SJSA1 (cell line): ENCODE measurements around the gene PCTP. TPM values are rescaled to one million over a fixed set of nuclear protein-coding genes. Genes with fewer than 3 reads are reported as not detected.

ENCODE experiments used
- DNase-seq, 2 experiments: peaks; one replicate each; pipeline ENCODE4 v3.0.0-alpha.2; 2015 to 2020; ENCODE audit warnings: low spot score in 2 of 2, low read depth in 1 of 2
- H3K27ac ChIP-seq: fragments of 250-450 bp; sonication (Bioruptor Pico); 2 replicates; pipeline ENCODE4 v1.5.1; 2020; ENCODE audit warnings: mild to moderate bottlenecking, moderate library complexity
- H3K27me3 ChIP-seq: fragments of 250-450 bp; sonication (Bioruptor Pico); replicated peaks from 2 replicates; pipeline ENCODE4 v1.5.1; 2020; ENCODE audit warnings: mild to moderate bottlenecking, moderate library complexity
- H3K36me3 ChIP-seq: fragments of 250-450 bp; sonication (Bioruptor Pico); 2 replicates; pipeline ENCODE4 v1.5.1; 2020; ENCODE audit warnings: mild to moderate bottlenecking
- H3K4me1 ChIP-seq: fragments of 250-450 bp; sonication (Bioruptor Pico); replicated peaks from 2 replicates; pipeline ENCODE4 v1.6.1; 2021; ENCODE audit warnings: mild to moderate bottlenecking
- H3K4me3 ChIP-seq: fragments of 250-450 bp; sonication (Bioruptor Pico); 2 replicates; pipeline ENCODE4 v1.5.1; 2020; ENCODE audit warnings: mild to moderate bottlenecking
- H3K9me3 ChIP-seq: fragments of 250-450 bp; sonication (Bioruptor Pico); replicated peaks from 2 replicates; pipeline ENCODE4 v1.5.1; 2020; ENCODE audit warnings: mild to moderate bottlenecking
- total RNA-seq: library from RNA; depleted of rRNA; stranded (reverse); fragments of >200 nt; shearing (Covaris generic); gene quantifications from 2 replicates; pipeline ENCODE4 v1.2.3, GENCODE V29; 2014

Gene PCTP
- total RNA-seq, 1 experiment from 2014 or later: 108 TPM

GRCh38 chr17:55720919-55721836, 29.7 kb upstream of the PCTP start:
- H3K4me3 ChIP-seq: no peak overlapping the region
- no peaks in the 10 kb centered on the region for H3K27me3 ChIP-seq
- H3K4me1 ChIP-seq: peaks cover 31% of the 10 kb centered on the region
- no peaks in the 10 kb centered on the region for H3K9me3 ChIP-seq
- H3K27ac ChIP-seq: no peak overlapping the region
- DNase-seq: no peak
- H3K36me3 ChIP-seq: no peaks in the 10 kb centered on the region

GRCh38 chr17:55722016-55722736, 28.7 kb upstream of the PCTP start:
- peaks cover 39% of the 10 kb centered on the region for H3K4me1 ChIP-seq
- peak overlapping the region; percentile 25; the same call in 1 of the 2 replicates for H3K27ac ChIP-seq
- no peaks in the 10 kb centered on the region for H3K9me3 ChIP-seq
- no peak for DNase-seq
- H3K4me3 ChIP-seq: peak overlapping the region; percentile 29
- H3K36me3 ChIP-seq: no peaks in the 10 kb centered on the region
- no peaks in the 10 kb centered on the region for H3K27me3 ChIP-seq

- Histone ChIP-seq H3K36me3 (no peaks in the 10 kb centered on the region), H3K4me3 (peak within 1 kb of the TSS; percentile 29), H3K4me1 (peaks cover 45% of the 10 kb centered on the region), H3K9me3 (no peaks in the 10 kb centered on the region), H3K27ac (peak within 1 kb of the TSS; percentile 25), H3K27me3 (no peaks in the 10 kb centered on the region)
- DNase-seq: peak; percentile 75 to 86
Measured at GRCh38 chr17:55722742-55723487, 27.9 kb upstream of the PCTP start, which contains the start of gene TMEM100. TMEM100 (minus strand) TSS chr17:55722864; CDS start chr17:55721070, 1,794 bp downstream.

- DNase-seq: no peak
Measured at GRCh38 chr17:55723488-55723848, 27.4 kb upstream of the PCTP start.

GRCh38 chr17:55726440-55726839, 24.4 kb upstream of the PCTP start:
- H3K4me3 ChIP-seq: no peak overlapping the region
- no peak overlapping the region for H3K27ac ChIP-seq
- H3K4me1 ChIP-seq: peaks cover 62% of the 10 kb centered on the region

More at GRCh38 chr17:55723488-55723848, 27.4 kb upstream of the PCTP start:
- no peaks in the 10 kb centered on the region for H3K9me3 ChIP-seq
- H3K27ac ChIP-seq: peak overlapping the region; percentile 25
- H3K36me3 ChIP-seq: no peaks in the 10 kb centered on the region
- H3K4me1 ChIP-seq: peaks cover 50% of the 10 kb centered on the region
- no peaks in the 10 kb centered on the region for H3K27me3 ChIP-seq
- H3K4me3 ChIP-seq: no peak overlapping the region

GRCh38 chr17:55727275-55727674, 23.6 kb upstream of the PCTP start:
- no peak overlapping the region for H3K27ac ChIP-seq
- H3K4me1 ChIP-seq: peaks cover 56% of the 10 kb centered on the region
- H3K27me3 ChIP-seq: no peaks in the 10 kb centered on the region
- no peaks in the 10 kb centered on the region for H3K36me3 ChIP-seq
- no peak overlapping the region for H3K4me3 ChIP-seq
- DNase-seq: no peak
- H3K9me3 ChIP-seq: no peaks in the 10 kb centered on the region

More at GRCh38 chr17:55726440-55726839, 24.4 kb upstream of the PCTP start:
- Histone ChIP-seq H3K27me3 (no peaks in the 10 kb centered on the region), H3K36me3 (no peaks in the 10 kb centered on the region), H3K9me3 (no peaks in the 10 kb centered on the region)
- DNase-seq: peak; percentile 53 to 71

- Histone ChIP-seq H3K36me3 (no peaks in the 10 kb centered on the region), H3K4me3 (no peak overlapping the region), H3K4me1 (peaks cover 53% of the 10 kb centered on the region), H3K27ac (no peak overlapping the region), H3K27me3 (no peaks in the 10 kb centered on the region), H3K9me3 (no peaks in the 10 kb centered on the region)
- DNase-seq: no peak
Measured at GRCh38 chr17:55727920-55728319, 22.9 kb upstream of the PCTP start.

- H3K4me1 ChIP-seq: peaks cover 49% of the 10 kb centered on the region
- no peak overlapping the region for H3K4me3 ChIP-seq
- H3K36me3 ChIP-seq: no peaks in the 10 kb centered on the region
- H3K9me3 ChIP-seq: no peaks in the 10 kb centered on the region
- H3K27me3 ChIP-seq: no peaks in the 10 kb centered on the region
- no peak overlapping the region for H3K27ac ChIP-seq
- DNase-seq: no peak
Measured at GRCh38 chr17:55728361-55728760, 22.5 kb upstream of the PCTP start.

- Histone ChIP-seq H3K4me1 (peaks cover 46% of the 10 kb centered on the region), H3K27ac (no peak overlapping the region), H3K9me3 (no peaks in the 10 kb centered on the region), H3K4me3 (no peak overlapping the region), H3K36me3 (no peaks in the 10 kb centered on the region), H3K27me3 (no peaks in the 10 kb centered on the region)
- DNase-seq: no peak
Measured at GRCh38 chr17:55728833-55729232, 22.0 kb upstream of the PCTP start.

GRCh38 chr17:55729484-55729883, 21.4 kb upstream of the PCTP start:
- no peak for DNase-seq

GRCh38 chr17:55730380-55730779, 20.5 kb upstream of the PCTP start:
- Histone ChIP-seq H3K36me3 (no peaks in the 10 kb centered on the region), H3K27ac (no peak overlapping the region), H3K4me1 (peaks cover 51% of the 10 kb centered on the region), H3K9me3 (no peaks in the 10 kb centered on the region), H3K27me3 (no peaks in the 10 kb centered on the region), H3K4me3 (no peak overlapping the region)
- no peak for DNase-seq

More at GRCh38 chr17:55729484-55729883, 21.4 kb upstream of the PCTP start:
- H3K36me3 ChIP-seq: no peaks in the 10 kb centered on the region
- no peak overlapping the region for H3K4me3 ChIP-seq
- H3K9me3 ChIP-seq: no peaks in the 10 kb centered on the region
- no peak overlapping the region for H3K27ac ChIP-seq
- peaks cover 53% of the 10 kb centered on the region for H3K4me1 ChIP-seq
- H3K27me3 ChIP-seq: no peaks in the 10 kb centered on the region

- Histone ChIP-seq H3K4me1 (peaks cover 50% of the 10 kb centered on the region), H3K9me3 (no peaks in the 10 kb centered on the region), H3K36me3 (no peaks in the 10 kb centered on the region), H3K4me3 (no peak overlapping the region), H3K27ac (no peak overlapping the region), H3K27me3 (no peaks in the 10 kb centered on the region)
- no peak for DNase-seq
Measured at GRCh38 chr17:55730808-55731207, 20.0 kb upstream of the PCTP start.

- Histone ChIP-seq H3K27me3 (no peaks in the 10 kb centered on the region), H3K9me3 (no peaks in the 10 kb centered on the region), H3K27ac (no peak overlapping the region), H3K36me3 (no peaks in the 10 kb centered on the region), H3K4me1 (peaks cover 41% of the 10 kb centered on the region), H3K4me3 (no peak overlapping the region)
- DNase-seq: no peak
Measured at GRCh38 chr17:55731586-55732250, 19.1 kb upstream of the PCTP start.
